ENCODE results near the gene FOXD2. TPM values are rescaled to one million over a fixed set of nuclear protein-coding genes. Genes with fewer than 3 reads are reported as not detected.

Gene FOXD2
- total RNA-seq, 4 donors from 2014 or later = 0.11 TPM; not detected in 3

- DNase-seq = no peak
- no peak for ATAC-seq
- TF ChIP-seq CTCF (IDR thresholded peaks at IDR 0.05 in 4 of 5, conservative IDR thresholded peaks at IDR 0.05 in 1 of 5) = no peak
- TF ChIP-seq POLR2A (IDR thresholded peaks at IDR 0.05) = no peak
- H3K4me3 ChIP-seq = no peak overlapping the region
- no peaks in the 10 kb centered on the region for H3K4me1 ChIP-seq
- in situ Hi-C loops (cut with MboI; ENCODE audit: low sequenced_read_pairs in 4 of 4) = loop anchor here in 1 of 4 donors (25.0 kb wide), 1 partner anchor 224 kb away; the partner anchor contains the start of gene PDZK1IP1
- H3K27me3 ChIP-seq = peaks cover 9 to 25% (median 14%) of the 10 kb centered on the region in 3 donors
- no peak overlapping the region for H3K27ac ChIP-seq
- no peaks in the 10 kb centered on the region for H3K9me3 ChIP-seq
- intact Hi-C loops (cut with DNase I; ENCODE audit: low total_unique reads) = no loop called here
- H3K36me3 ChIP-seq = no peaks in the 10 kb centered on the region
Measured at GRCh38 chr1:47411436-47411835, 26.4 kb upstream of the FOXD2 start.

GRCh38 chr1:47412437-47412836, 25.4 kb upstream of the FOXD2 start:
- in situ Hi-C loops (cut with MboI; ENCODE audit: low sequenced_read_pairs in 4 of 4) = loop anchor here in 1 of 4 donors (25.0 kb wide), 1 partner anchor 225 kb away; the partner anchor contains the start of gene PDZK1IP1
- H3K27me3 ChIP-seq = peaks cover 12 to 30% (median 20%) of the 10 kb centered on the region in 3 donors
- H3K27ac ChIP-seq = no peak overlapping the region
- DNase-seq (no peak), ATAC-seq (no peak)
- no peaks in the 10 kb centered on the region for H3K9me3 ChIP-seq
- TF ChIP-seq CTCF (IDR thresholded peaks at IDR 0.05 in 4 of 5, conservative IDR thresholded peaks at IDR 0.05 in 1 of 5) (no peak), POLR2A (IDR thresholded peaks at IDR 0.05) (no peak)
- no peaks in the 10 kb centered on the region for H3K4me1 ChIP-seq
- no peak overlapping the region for H3K4me3 ChIP-seq
- intact Hi-C loops (cut with DNase I; ENCODE audit: low total_unique reads) = no loop called here
- H3K36me3 ChIP-seq = no peaks in the 10 kb centered on the region

GRCh38 chr1:47415728-47416318, 22.0 kb upstream of the FOXD2 start, which contains the start of gene FOXE3:
FOXE3 (plus strand) TSS chr1:47416285; CDS start chr1:47416316, 31 bp downstream.
- no peak within 1 kb of the TSS for H3K4me3 ChIP-seq
- H3K9me3 ChIP-seq = no peaks in the 10 kb centered on the region
- ATAC-seq = no peak
- in situ Hi-C loops (cut with MboI; ENCODE audit: low sequenced_read_pairs in 4 of 4) = loop anchor here in 1 of 4 donors (25.0 kb wide), 1 partner anchor 229 kb away; the partner anchor contains the start of gene PDZK1IP1
- H3K36me3 ChIP-seq = no peaks in the 10 kb centered on the region
- no peak for TF ChIP-seq CTCF (IDR thresholded peaks at IDR 0.05 in 4 of 5, conservative IDR thresholded peaks at IDR 0.05 in 1 of 5)
- TF ChIP-seq POLR2A (IDR thresholded peaks at IDR 0.05) = no peak
- peaks cover 33 to 54% (median 35%) of the 10 kb centered on the region in 3 donors for H3K27me3 ChIP-seq
- H3K27ac ChIP-seq = no peak within 1 kb of the TSS
- no peaks in the 10 kb centered on the region for H3K4me1 ChIP-seq
- intact Hi-C loops (cut with DNase I; ENCODE audit: low total_unique reads) = no loop called here
- DNase-seq = no peak

GRCh38 chr1:47416319-47417169, 21.3 kb upstream of the FOXD2 start:
- intact Hi-C loops (cut with DNase I; ENCODE audit: low total_unique reads) (no loop called here), in situ Hi-C loops (cut with MboI; ENCODE audit: low sequenced_read_pairs in 4 of 4) (loop anchor here in 1 of 4 donors (25.0 kb wide), 1 partner anchor 229 kb away; the partner anchor contains the start of gene PDZK1IP1)
- no peak overlapping the region for H3K27ac ChIP-seq
- no peaks in the 10 kb centered on the region for H3K9me3 ChIP-seq
- TF ChIP-seq POLR2A (IDR thresholded peaks at IDR 0.05) = no peak
- no peak for TF ChIP-seq CTCF (IDR thresholded peaks at IDR 0.05 in 4 of 5, conservative IDR thresholded peaks at IDR 0.05 in 1 of 5)
- DNase-seq (no peak), ATAC-seq (no peak)
- no peaks in the 10 kb centered on the region for H3K36me3 ChIP-seq
- H3K4me1 ChIP-seq = no peaks in the 10 kb centered on the region
- H3K27me3 ChIP-seq = peaks cover 33 to 54% (median 35%) of the 10 kb centered on the region in 3 donors
- H3K4me3 ChIP-seq = no peak overlapping the region

Measured in gastrocnemius medialis (tissue), 4 donors.